Stimulated activated CD4-positive, alpha-beta T cell treated with anti-CD3 and anti-CD28 coated beads, Interleukin-1b, Interleukin-23, amount 100 ng/mL, for 48 hours (primary cell): ENCODE data around the gene CSE1L.
A peak's percentile ranks its signal among the peaks of the same experiment; 100 is the strongest.
"Not testable (repeated sequence)": the region's sequence is repeated elsewhere in the genome, so short reads cannot be mapped to it uniquely, and the experiment has no call there.

Experiments used
- DNase-seq: peaks from one replicate; pipeline ENCODE4 v3.0.0-alpha.2; 2020

The CSE1L gene

GRCh38 chr20:49046087-49046900 is at the start of gene CSE1L:
Gene CSE1L, plus strand, starts transcription at chr20:49046312. Its CDS starts 12,152 bp downstream, at chr20:49058464.
- DNase-seq: peak; percentile 94

- DNase-seq: no peak
These were observed 45.9 kb upstream of the CSE1L start for GRCh38 chr20:48999890-49000870.

GRCh38 chr20:49001741-49002140 is 44.4 kb upstream of the CSE1L start:
- no peak for DNase-seq

GRCh38 chr20:49006446-49006980 is 39.6 kb upstream of the CSE1L start:
- no peak for DNase-seq

GRCh38 chr20:49009899-49010631 is 36.0 kb upstream of the CSE1L start:
- no peak for DNase-seq

- no peak for DNase-seq
These were observed 21.9 kb upstream of the CSE1L start for GRCh38 chr20:49024220-49024619.

- DNase-seq: not testable (repeated sequence)
These were observed 17.9 kb upstream of the CSE1L start for GRCh38 chr20:49028177-49028576.

GRCh38 chr20:49028684-49029083 is 17.4 kb upstream of the CSE1L start:
- no peak for DNase-seq

GRCh38 chr20:49029203-49029602 is 16.9 kb upstream of the CSE1L start:
- no peak for DNase-seq

GRCh38 chr20:49030954-49031619 is 15.0 kb upstream of the CSE1L start:
- no peak for DNase-seq

GRCh38 chr20:49032455-49032854 is 13.7 kb upstream of the CSE1L start:
- no peak for DNase-seq

- no peak for DNase-seq
These were observed 11.9 kb upstream of the CSE1L start for GRCh38 chr20:49034070-49034732.

GRCh38 chr20:49037962-49038387 is 8.1 kb upstream of the CSE1L start:
- DNase-seq: no peak

- DNase-seq: no peak
These were observed 6.3 kb upstream of the CSE1L start for GRCh38 chr20:49039854-49040253.

GRCh38 chr20:49043000-49043399 is 3.1 kb upstream of the CSE1L start:
- DNase-seq: no peak

GRCh38 chr20:49045440-49046086 is 549 bp upstream of the CSE1L start:
- peak; percentile 26 for DNase-seq

GRCh38 chr20:49052334-49052733 is 6.2 kb downstream of the CSE1L start:
- no peak for DNase-seq

- DNase-seq: no peak
These were observed 8.0 kb downstream of the CSE1L start for GRCh38 chr20:49054056-49054643.

- no peak for DNase-seq
These were observed 17.2 kb downstream of the CSE1L start for GRCh38 chr20:49063279-49063678.

- DNase-seq: no peak
These were observed 28.4 kb downstream of the CSE1L start for GRCh38 chr20:49074521-49074920.

- DNase-seq: no peak
These were observed 32.2 kb downstream of the CSE1L start for GRCh38 chr20:49078310-49078709.
